GM12873 (cell line): ENCODE results near the gene RABAC1.

Experiments used
- CTCF ChIP-seq: IDR thresholded peaks from 2 replicates; pipeline ENCODE4 v1.5.1; 2012; ENCODE audit warnings: low read depth, mild to moderate bottlenecking, moderate library complexity, low read length, control low read depth; ENCODE audit not compliant: insufficient read depth; ENCODE audit errors: missing control alignments

Gene RABAC1

GRCh38 chr19:41939861-41940730 is 19.0 kb downstream of the RABAC1 start:
- no peak for TF ChIP-seq CTCF

GRCh38 chr19:41937525-41938468 is 21.3 kb downstream of the RABAC1 start:
- TF ChIP-seq CTCF, result peak; percentile 32

- TF ChIP-seq CTCF, result no peak
Observed at GRCh38 chr19:41936961-41937360, 22.2 kb downstream of the RABAC1 start.

- no peak for TF ChIP-seq CTCF
Observed at GRCh38 chr19:41936416-41936850, 22.7 kb downstream of the RABAC1 start.

- TF ChIP-seq CTCF, result no peak
Observed at GRCh38 chr19:41935760-41936415, 23.2 kb downstream of the RABAC1 start.

- TF ChIP-seq CTCF, result peak; percentile 90
Observed at GRCh38 chr19:41934849-41935374, 24.2 kb downstream of the RABAC1 start.
